ENCODE measurements around the gene ARSI. TPM values are rescaled to one million over a fixed set of nuclear protein-coding genes. Genes with fewer than 3 reads are reported as not detected.

The ARSI gene
- total RNA-seq, 1 donor from 2014 or later = not detected

GRCh38 chr5:150257424-150257823 lies 45.3 kb downstream of the ARSI start:
- no peaks in the 10 kb centered on the region for H3K36me3 Mint-ChIP-seq (ENCODE audit: unreplicated experiment)
- peaks cover 27% of the 10 kb centered on the region for H3K4me1 Mint-ChIP-seq (ENCODE audit: low read depth, unreplicated experiment)
- TF ChIP-seq CTCF (IDR thresholded peaks at IDR 0.05; ENCODE audit: partially characterized antibody, unreplicated experiment) = no peak
- H3K27me3 Mint-ChIP-seq (ENCODE audit: unreplicated experiment) = peaks cover 5% of the 10 kb centered on the region
- DNase-seq = no peak
- no peak overlapping the region for H3K4me3 Mint-ChIP-seq (ENCODE audit: unreplicated experiment)
- no peak overlapping the region for H3K27ac Mint-ChIP-seq (ENCODE audit: unreplicated experiment)
- H3K9me3 Mint-ChIP-seq (ENCODE audit: unreplicated experiment) = peaks cover 4% of the 10 kb centered on the region

GRCh38 chr5:150256410-150257064 lies 46.2 kb downstream of the ARSI start:
- peak; percentile 60 for DNase-seq
- TF ChIP-seq CTCF (IDR thresholded peaks at IDR 0.05; ENCODE audit: partially characterized antibody, unreplicated experiment) = no peak
- peaks cover 5% of the 10 kb centered on the region for H3K27me3 Mint-ChIP-seq (ENCODE audit: unreplicated experiment)

GRCh38 chr5:150255659-150256409 lies 46.9 kb downstream of the ARSI start:
- H3K4me1 Mint-ChIP-seq (ENCODE audit: low read depth, unreplicated experiment) = peaks cover 24% of the 10 kb centered on the region
- H3K27ac Mint-ChIP-seq (ENCODE audit: unreplicated experiment) = peak overlapping the region; percentile 28
- H3K36me3 Mint-ChIP-seq (ENCODE audit: unreplicated experiment) = no peaks in the 10 kb centered on the region
- peaks cover 4% of the 10 kb centered on the region for H3K9me3 Mint-ChIP-seq (ENCODE audit: unreplicated experiment)
- peaks cover 5% of the 10 kb centered on the region for H3K27me3 Mint-ChIP-seq (ENCODE audit: unreplicated experiment)
- TF ChIP-seq CTCF (IDR thresholded peaks at IDR 0.05; ENCODE audit: partially characterized antibody, unreplicated experiment) = no peak
- no peak overlapping the region for H3K4me3 Mint-ChIP-seq (ENCODE audit: unreplicated experiment)
- DNase-seq = no peak

More at GRCh38 chr5:150256410-150257064, 46.2 kb downstream of the ARSI start:
- Mint-ChIP-seq H3K4me1 (ENCODE audit: low read depth, unreplicated experiment) (peaks cover 24% of the 10 kb centered on the region), H3K27ac (ENCODE audit: unreplicated experiment) (peak overlapping the region; percentile 28), H3K4me3 (ENCODE audit: unreplicated experiment) (no peak overlapping the region), H3K9me3 (ENCODE audit: unreplicated experiment) (peaks cover 4% of the 10 kb centered on the region), H3K36me3 (ENCODE audit: unreplicated experiment) (no peaks in the 10 kb centered on the region)

GRCh38 chr5:150254774-150255173 lies 47.9 kb downstream of the ARSI start:
- no peak for DNase-seq
- peaks cover 24% of the 10 kb centered on the region for H3K4me1 Mint-ChIP-seq (ENCODE audit: low read depth, unreplicated experiment)
- H3K27ac Mint-ChIP-seq (ENCODE audit: unreplicated experiment) = no peak overlapping the region
- H3K36me3 Mint-ChIP-seq (ENCODE audit: unreplicated experiment) = no peaks in the 10 kb centered on the region
- peaks cover 4% of the 10 kb centered on the region for H3K9me3 Mint-ChIP-seq (ENCODE audit: unreplicated experiment)
- TF ChIP-seq CTCF (IDR thresholded peaks at IDR 0.05; ENCODE audit: partially characterized antibody, unreplicated experiment) = no peak
- H3K4me3 Mint-ChIP-seq (ENCODE audit: unreplicated experiment) = no peak overlapping the region
- H3K27me3 Mint-ChIP-seq (ENCODE audit: unreplicated experiment) = peaks cover 5% of the 10 kb centered on the region

GRCh38 chr5:150254363-150254762 lies 48.3 kb downstream of the ARSI start:
- no peaks in the 10 kb centered on the region for H3K36me3 Mint-ChIP-seq (ENCODE audit: unreplicated experiment)
- no peak overlapping the region for H3K27ac Mint-ChIP-seq (ENCODE audit: unreplicated experiment)
- no peak for TF ChIP-seq CTCF (IDR thresholded peaks at IDR 0.05; ENCODE audit: partially characterized antibody, unreplicated experiment)
- peaks cover 5% of the 10 kb centered on the region for H3K27me3 Mint-ChIP-seq (ENCODE audit: unreplicated experiment)
- peaks cover 5% of the 10 kb centered on the region for H3K9me3 Mint-ChIP-seq (ENCODE audit: unreplicated experiment)
- peaks cover 24% of the 10 kb centered on the region for H3K4me1 Mint-ChIP-seq (ENCODE audit: low read depth, unreplicated experiment)
- no peak for DNase-seq
- H3K4me3 Mint-ChIP-seq (ENCODE audit: unreplicated experiment) = no peak overlapping the region
